CD14-positive monocyte (primary cell): ENCODE measurements around the gene XPR1. TPM values are rescaled to one million over a fixed set of nuclear protein-coding genes. Genes with fewer than 3 reads are reported as not detected.
"Not testable (repeated sequence)": the region's sequence is repeated elsewhere in the genome, so short reads cannot be mapped to it uniquely, and the experiment has no call there.

Source experiments
- DNase-seq, 3 donors: peaks; one replicate each; pipeline ENCODE4 v3.0.0-alpha.2; 2011 to 2022
- H2AFZ ChIP-seq: 2 replicates; pipeline ENCODE4 v1.6.0; 2012; ENCODE audit warnings: mild to moderate bottlenecking, low read depth, low read length, inconsistent platforms; ENCODE audit not compliant: insufficient read depth, poor library complexity, severe bottlenecking
- H3K27ac ChIP-seq, 2 donors: 1 replicate in 1 of 2; 2 replicates in 1 of 2; pipeline ENCODE4 v1.5.1; 2012 to 2013; ENCODE audit warnings: low read length in 2 of 2, control low read depth in 1 of 2, inconsistent platforms in 1 of 2, low read depth in 1 of 2, mild to moderate bottlenecking in 1 of 2
- H3K27me3 ChIP-seq, 2 donors: one replicate each; pipeline versions ENCODE4 v1.6.0 to v1.6.1; 2011 to 2013; ENCODE audit warnings: low read length in 2 of 2; ENCODE audit not compliant: control insufficient read depth in 2 of 2, insufficient read depth in 2 of 2
- H3K36me3 ChIP-seq, 2 donors: replicated peaks in 1 of 2; 1 replicate in 1 of 2; 2 replicates in 1 of 2; pipeline versions ENCODE4 v1.5.1 to v1.6.1; 2012 to 2013; ENCODE audit warnings: low read length in 2 of 2, control low read depth in 1 of 2, inconsistent platforms in 1 of 2, mild to moderate bottlenecking in 1 of 2; ENCODE audit not compliant: insufficient read depth in 2 of 2, control insufficient read depth in 1 of 2
- H3K4me1 ChIP-seq, 2 donors: 1 replicate in 1 of 2; 2 replicates in 1 of 2; pipeline versions ENCODE4 v1.5.1 to v1.6.1; 2012 to 2013; ENCODE audit warnings: low read length in 2 of 2, control low read depth in 1 of 2, inconsistent platforms in 1 of 2, mild to moderate bottlenecking in 1 of 2, moderate library complexity in 1 of 2; ENCODE audit not compliant: insufficient read depth in 2 of 2, control insufficient read depth in 1 of 2
- H3K4me2 ChIP-seq: replicated peaks from 2 replicates; pipeline ENCODE3; 2012; ENCODE audit warnings: low read length, moderate library complexity, mild to moderate bottlenecking; ENCODE audit not compliant: poor library complexity, severe bottlenecking; ENCODE audit errors: extremely low read depth
- H3K4me3 ChIP-seq, 3 experiments: fragments of 200-600 bp in 1 of 3; sonication (generic) in 1 of 3; replicated peaks in 1 of 3; 1 replicate in 2 of 3; 2 replicates in 1 of 3; pipeline ENCODE4 v1.5.1; 2011 to 2013; ENCODE audit warnings: low read length in 3 of 3, mild to moderate bottlenecking in 3 of 3, control low read depth in 2 of 3, low read depth in 2 of 3, inconsistent platforms in 1 of 3, moderate library complexity in 1 of 3
- H3K79me2 ChIP-seq: 2 replicates; pipeline ENCODE4 v1.6.0; 2012; ENCODE audit warnings: mild to moderate bottlenecking, control low read depth, inconsistent platforms, low read length, moderate library complexity; ENCODE audit not compliant: insufficient read depth
- H3K9ac ChIP-seq: 2 replicates; pipeline ENCODE4 v1.6.0; 2017; ENCODE audit warnings: low read length, mild to moderate bottlenecking; ENCODE audit not compliant: insufficient read depth, poor library complexity, severe bottlenecking
- H3K9me3 ChIP-seq, 2 donors: replicated peaks in 1 of 2; 1 replicate in 1 of 2; 2 replicates in 1 of 2; pipeline versions ENCODE4 v1.5.1 to v1.6.1; 2012 to 2013; ENCODE audit warnings: low read length in 2 of 2, control low read depth in 1 of 2; ENCODE audit not compliant: control insufficient read depth in 1 of 2, insufficient read depth in 1 of 2
- H4K20me1 ChIP-seq: 2 replicates; pipeline ENCODE4 v1.6.0; 2012; ENCODE audit warnings: mild to moderate bottlenecking, low read length, control low read depth, moderate library complexity; ENCODE audit not compliant: insufficient read depth
- H3K27ac Mint-ChIP-seq, 7 donors: one replicate each; pipeline ENCODE4 v1.8.0; 2020; ENCODE audit warnings: mild to moderate bottlenecking in 7 of 7, mixed read lengths in 7 of 7, moderate library complexity in 6 of 7, inconsistent platforms in 2 of 7
- H3K27me3 Mint-ChIP-seq, 3 donors: one replicate each; pipeline ENCODE4 v1.8.0; 2021 to 2022; ENCODE audit warnings: low read depth in 3 of 3, mild to moderate bottlenecking in 3 of 3, mixed read lengths in 3 of 3, moderate library complexity in 3 of 3, inconsistent platforms in 1 of 3
- H3K36me3 Mint-ChIP-seq, 2 donors: one replicate each; pipeline ENCODE4 v1.8.0; 2020; ENCODE audit warnings: mixed read lengths in 2 of 2, inconsistent platforms in 1 of 2, mild to moderate bottlenecking in 1 of 2
- H3K4me1 Mint-ChIP-seq: one replicate; pipeline ENCODE4 v1.8.0; 2020; ENCODE audit warnings: mild to moderate bottlenecking, mixed read lengths
- H3K4me3 Mint-ChIP-seq, 2 donors: one replicate each; pipeline ENCODE4 v1.8.0; 2020; ENCODE audit warnings: mild to moderate bottlenecking in 2 of 2, mixed read lengths in 2 of 2, moderate library complexity in 1 of 2
- H3K9me3 Mint-ChIP-seq, 7 donors: one replicate each; pipeline ENCODE4 v1.8.0; 2020 to 2022; ENCODE audit warnings: mixed read lengths in 7 of 7, mild to moderate bottlenecking in 6 of 7, moderate library complexity in 6 of 7, inconsistent platforms in 2 of 7
- CTCF ChIP-seq: fragments of 200-600 bp; IDR thresholded peaks from one replicate; pipeline ENCODE4 v1.8.0; 2022; ENCODE audit warnings: antibody characterized with exemption, mild to moderate bottlenecking
- WGBS: methylation state at CpG from one replicate; pipeline ENCODE4 v1.1.5; 2013; ENCODE audit warnings: missing lambda C conversion rate; ENCODE audit not compliant: insufficient coverage; 5-methylcytosine and 5-hydroxymethylcytosine counted together
- intact Hi-C, 2 donors: fragments of 100-400 bp; cut with micrococcal nuclease; formaldehyde crosslinking; loops; one replicate each; pipeline versions ENCODE4 v1.15.0 to v1.15.1; 2023
- polyA plus RNA-seq, 3 donors: library from polyadenylated mRNA; depleted of rRNA in 1 of 3; unstranded in 2 of 3; stranded (reverse) in 1 of 3; fragments of 300-500 nt in 2 of 3; fragments of >200 nt in 1 of 3; fragmentation: Illumina TruSeq in 2 of 3; gene quantifications; 1 replicate in 2 of 3; 2 replicates in 1 of 3; pipeline ENCODE4 v1.2.3, GENCODE V29; 2012 to 2021

XPR1 gene
- polyA plus RNA-seq, 3 donors, result 4.7 to 12.5 (median 8.7) TPM

GRCh38 chr1:180724055-180724454 is 92.2 kb downstream of the XPR1 start:
- no peak overlapping the region for H3K4me3 ChIP-seq
- peaks cover 0 to 3% of the 10 kb centered on the region in 2 donors for H3K36me3 Mint-ChIP-seq
- H3K27me3 ChIP-seq, result no peaks in the 10 kb centered on the region
- H3K4me1 ChIP-seq, result no peaks in the 10 kb centered on the region
- no peaks in the 10 kb centered on the region for H3K36me3 ChIP-seq
- H3K9me3 ChIP-seq, result peaks cover 12 to 15% of the 10 kb centered on the region in 2 donors
- H4K20me1 ChIP-seq, result no peaks in the 10 kb centered on the region
- no peak overlapping the region for H3K4me2 ChIP-seq
- no peak overlapping the region for H3K27ac Mint-ChIP-seq
- H3K79me2 ChIP-seq, result no peaks in the 10 kb centered on the region
- no peak overlapping the region for H3K4me3 Mint-ChIP-seq
- H2AFZ ChIP-seq, result no peak overlapping the region
- TF ChIP-seq CTCF, result no peak
- no peaks in the 10 kb centered on the region for H3K4me1 Mint-ChIP-seq
- peaks cover 10 to 29% (median 17%) of the 10 kb centered on the region in 7 donors for H3K9me3 Mint-ChIP-seq
- H3K27ac ChIP-seq, result no peak overlapping the region
- WGBS, result no CpG with 5 or more reads among the region's 1 CpG
- H3K27me3 Mint-ChIP-seq, result no peaks in the 10 kb centered on the region
- H3K9ac ChIP-seq, result no peak overlapping the region
- no peak for DNase-seq
- intact Hi-C loops, result no loop called here

GRCh38 chr1:180726024-180726423 is 94.2 kb downstream of the XPR1 start:
- DNase-seq, H3K27me3 ChIP-seq, H4K20me1 ChIP-seq, H3K27ac Mint-ChIP-seq, H3K27ac ChIP-seq, H3K4me1 ChIP-seq, H2AFZ ChIP-seq, H3K36me3 Mint-ChIP-seq, H3K4me2 ChIP-seq, H3K4me3 ChIP-seq, H3K27me3 Mint-ChIP-seq, H3K9ac ChIP-seq, H3K4me3 Mint-ChIP-seq, intact Hi-C loops, H3K36me3 ChIP-seq, H3K79me2 ChIP-seq, H3K4me1 Mint-ChIP-seq: not testable (repeated sequence)
- H3K9me3 Mint-ChIP-seq, result peaks cover 14 to 46% (median 25%) of the 10 kb centered on the region in 7 donors
- WGBS, result 100% methylated on average over 3 of the region's 6 CpGs
- peaks cover 21 to 29% of the 10 kb centered on the region in 2 donors for H3K9me3 ChIP-seq

- H4K20me1 ChIP-seq, H3K79me2 ChIP-seq, H3K4me3 Mint-ChIP-seq, H3K4me3 ChIP-seq, H3K27me3 Mint-ChIP-seq, H3K4me1 ChIP-seq, H2AFZ ChIP-seq, H3K4me1 Mint-ChIP-seq, H3K27ac ChIP-seq, DNase-seq, H3K4me2 ChIP-seq, H3K9ac ChIP-seq, H3K27me3 ChIP-seq, intact Hi-C loops, H3K27ac Mint-ChIP-seq, H3K36me3 ChIP-seq: not testable (repeated sequence)
- peaks cover 4 to 14% of the 10 kb centered on the region in 2 donors for H3K36me3 Mint-ChIP-seq
- WGBS, result 100% methylated on average over 1 of the region's 3 CpGs
- peaks cover 22 to 58% (median 33%) of the 10 kb centered on the region in 7 donors for H3K9me3 Mint-ChIP-seq
- H3K9me3 ChIP-seq, result peaks cover 33 to 42% of the 10 kb centered on the region in 2 donors
These were observed 95.9 kb downstream of the XPR1 start for GRCh38 chr1:180727751-180728150.
